ENCODE results near the gene ATG9B.

ATG9B gene

DNA sequence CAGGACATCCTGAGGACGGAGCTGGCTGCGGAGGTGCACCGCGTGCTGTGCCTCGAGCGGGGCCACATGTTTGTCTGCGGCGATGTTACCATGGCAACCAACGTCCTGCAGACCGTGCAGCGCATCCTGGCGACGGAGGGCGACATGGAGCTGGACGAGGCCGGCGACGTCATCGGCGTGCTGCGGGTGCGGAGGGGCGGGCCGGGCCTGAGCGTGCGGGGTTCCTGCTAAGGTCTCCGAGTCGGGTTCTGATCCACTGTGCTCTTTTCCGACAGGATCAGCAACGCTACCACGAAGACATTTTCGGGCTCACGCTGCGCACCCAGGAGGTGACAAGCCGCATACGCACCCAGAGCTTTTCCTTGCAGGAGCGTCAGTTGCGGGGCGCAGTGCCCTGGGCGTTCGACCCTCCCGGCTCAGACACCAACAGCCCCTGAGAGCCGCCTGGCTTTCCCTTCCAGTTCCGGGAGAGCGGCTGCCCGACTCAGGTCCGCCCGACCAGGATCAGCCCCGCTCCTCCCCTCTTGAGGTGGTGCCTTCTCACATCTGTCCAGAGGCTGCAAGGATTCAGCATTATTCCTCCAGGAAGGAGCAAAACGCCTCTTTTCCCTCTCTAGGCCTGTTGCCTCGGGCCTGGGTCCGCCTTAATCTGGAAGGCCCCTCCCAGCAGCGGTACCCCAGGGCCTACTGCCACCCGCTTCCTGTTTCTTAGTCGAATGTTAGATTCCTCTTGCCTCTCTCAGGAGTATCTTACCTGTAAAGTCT lies 10.4 kb downstream of the ATG9B start:
- TF ChIP-seq, protein P1, sequence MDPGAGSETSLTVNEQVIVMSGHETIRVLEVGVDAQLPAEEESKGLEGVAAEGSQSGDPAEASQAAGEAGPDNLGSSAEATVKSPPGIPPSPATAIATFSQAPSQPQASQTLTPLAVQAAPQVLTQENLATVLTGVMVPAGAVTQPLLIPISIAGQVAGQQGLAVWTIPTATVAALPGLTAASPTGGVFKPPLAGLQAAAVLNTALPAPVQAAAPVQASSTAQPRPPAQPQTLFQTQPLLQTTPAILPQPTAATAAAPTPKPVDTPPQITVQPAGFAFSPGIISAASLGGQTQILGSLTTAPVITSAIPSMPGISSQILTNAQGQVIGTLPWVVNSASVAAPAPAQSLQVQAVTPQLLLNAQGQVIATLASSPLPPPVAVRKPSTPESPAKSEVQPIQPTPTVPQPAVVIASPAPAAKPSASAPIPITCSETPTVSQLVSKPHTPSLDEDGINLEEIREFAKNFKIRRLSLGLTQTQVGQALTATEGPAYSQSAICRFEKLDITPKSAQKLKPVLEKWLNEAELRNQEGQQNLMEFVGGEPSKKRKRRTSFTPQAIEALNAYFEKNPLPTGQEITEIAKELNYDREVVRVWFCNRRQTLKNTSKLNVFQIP (CRISPR knock-in tag; IDR thresholded peaks at IDR 0.05; ENCODE audit: borderline replicate concordance, low read depth), result no peak
- TF ChIP-seq GLIS3 (CRISPR knock-in tag; IDR thresholded peaks at IDR 0.05), result no peak
- no peak for TF ChIP-seq ARNTL (CRISPR knock-in tag; IDR thresholded peaks at IDR 0.05; ENCODE audit: borderline replicate concordance, low read depth)
- TF ChIP-seq ZNF70 (CRISPR knock-in tag; IDR thresholded peaks at IDR 0.05), result peak; percentile 47; the same call in 1 of the 2 replicates
- TF ChIP-seq SNAI2 (CRISPR knock-in tag; IDR thresholded peaks at IDR 0.05), result no peak
- ATAC-seq, result peak; percentile 51

DNA sequence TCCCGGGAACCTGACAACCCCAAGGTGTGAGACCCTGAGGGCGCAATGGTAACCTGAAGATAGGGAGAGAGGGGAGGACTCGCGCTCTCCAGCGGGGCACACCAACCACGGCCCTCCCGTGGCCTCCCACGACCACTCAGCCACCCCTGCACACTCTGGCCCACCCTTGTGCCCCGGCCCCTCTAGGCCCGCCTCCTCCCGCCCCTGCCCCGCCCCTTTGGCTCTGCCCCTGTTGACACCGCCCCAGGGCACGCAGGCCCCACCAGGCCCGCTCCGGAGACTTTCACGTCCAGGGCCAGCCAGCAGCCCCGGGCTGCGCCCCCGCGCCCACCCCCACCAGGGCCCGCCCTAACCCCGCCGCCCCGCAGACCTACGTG lies 10.9 kb downstream of the ATG9B start:
- ATAC-seq, result peak; percentile 50
- no peak for TF ChIP-seq ZFP3 (CRISPR knock-in tag; IDR thresholded peaks at IDR 0.05)
- no peak for TF ChIP-seq ZNF70 (CRISPR knock-in tag; IDR thresholded peaks at IDR 0.05)
- no peak for TF ChIP-seq TOX (CRISPR knock-in tag; IDR thresholded peaks at IDR 0.05; ENCODE audit: borderline replicate concordance)
- TF ChIP-seq, protein P2, sequence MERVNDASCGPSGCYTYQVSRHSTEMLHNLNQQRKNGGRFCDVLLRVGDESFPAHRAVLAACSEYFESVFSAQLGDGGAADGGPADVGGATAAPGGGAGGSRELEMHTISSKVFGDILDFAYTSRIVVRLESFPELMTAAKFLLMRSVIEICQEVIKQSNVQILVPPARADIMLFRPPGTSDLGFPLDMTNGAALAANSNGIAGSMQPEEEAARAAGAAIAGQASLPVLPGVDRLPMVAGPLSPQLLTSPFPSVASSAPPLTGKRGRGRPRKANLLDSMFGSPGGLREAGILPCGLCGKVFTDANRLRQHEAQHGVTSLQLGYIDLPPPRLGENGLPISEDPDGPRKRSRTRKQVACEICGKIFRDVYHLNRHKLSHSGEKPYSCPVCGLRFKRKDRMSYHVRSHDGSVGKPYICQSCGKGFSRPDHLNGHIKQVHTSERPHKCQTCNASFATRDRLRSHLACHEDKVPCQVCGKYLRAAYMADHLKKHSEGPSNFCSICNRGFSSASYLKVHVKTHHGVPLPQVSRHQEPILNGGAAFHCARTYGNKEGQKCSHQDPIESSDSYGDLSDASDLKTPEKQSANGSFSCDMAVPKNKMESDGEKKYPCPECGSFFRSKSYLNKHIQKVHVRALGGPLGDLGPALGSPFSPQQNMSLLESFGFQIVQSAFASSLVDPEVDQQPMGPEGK (CRISPR knock-in tag; IDR thresholded peaks at IDR 0.05; ENCODE audit: borderline replicate concordance), result no peak
- no peak for TF ChIP-seq ZNF565 (CRISPR knock-in tag; conservative IDR thresholded peaks at IDR 0.05; ENCODE audit: low read depth)
- no peak for TF ChIP-seq ZFP30 (CRISPR knock-in tag; IDR thresholded peaks at IDR 0.05)
- TF ChIP-seq ZC3H10 (CRISPR knock-in tag; IDR thresholded peaks at IDR 0.05), result no peak
- TF ChIP-seq, protein P3, sequence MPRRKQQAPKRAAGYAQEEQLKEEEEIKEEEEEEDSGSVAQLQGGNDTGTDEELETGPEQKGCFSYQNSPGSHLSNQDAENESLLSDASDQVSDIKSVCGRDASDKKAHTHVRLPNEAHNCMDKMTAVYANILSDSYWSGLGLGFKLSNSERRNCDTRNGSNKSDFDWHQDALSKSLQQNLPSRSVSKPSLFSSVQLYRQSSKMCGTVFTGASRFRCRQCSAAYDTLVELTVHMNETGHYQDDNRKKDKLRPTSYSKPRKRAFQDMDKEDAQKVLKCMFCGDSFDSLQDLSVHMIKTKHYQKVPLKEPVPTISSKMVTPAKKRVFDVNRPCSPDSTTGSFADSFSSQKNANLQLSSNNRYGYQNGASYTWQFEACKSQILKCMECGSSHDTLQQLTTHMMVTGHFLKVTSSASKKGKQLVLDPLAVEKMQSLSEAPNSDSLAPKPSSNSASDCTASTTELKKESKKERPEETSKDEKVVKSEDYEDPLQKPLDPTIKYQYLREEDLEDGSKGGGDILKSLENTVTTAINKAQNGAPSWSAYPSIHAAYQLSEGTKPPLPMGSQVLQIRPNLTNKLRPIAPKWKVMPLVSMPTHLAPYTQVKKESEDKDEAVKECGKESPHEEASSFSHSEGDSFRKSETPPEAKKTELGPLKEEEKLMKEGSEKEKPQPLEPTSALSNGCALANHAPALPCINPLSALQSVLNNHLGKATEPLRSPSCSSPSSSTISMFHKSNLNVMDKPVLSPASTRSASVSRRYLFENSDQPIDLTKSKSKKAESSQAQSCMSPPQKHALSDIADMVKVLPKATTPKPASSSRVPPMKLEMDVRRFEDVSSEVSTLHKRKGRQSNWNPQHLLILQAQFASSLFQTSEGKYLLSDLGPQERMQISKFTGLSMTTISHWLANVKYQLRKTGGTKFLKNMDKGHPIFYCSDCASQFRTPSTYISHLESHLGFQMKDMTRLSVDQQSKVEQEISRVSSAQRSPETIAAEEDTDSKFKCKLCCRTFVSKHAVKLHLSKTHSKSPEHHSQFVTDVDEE (CRISPR knock-in tag; IDR thresholded peaks at IDR 0.05), result no peak
- no peak for TF ChIP-seq GLIS3 (CRISPR knock-in tag; IDR thresholded peaks at IDR 0.05)
- TF ChIP-seq TCF4 (CRISPR knock-in tag; IDR thresholded peaks at IDR 0.05; ENCODE audit: borderline replicate concordance), result no peak
- no peak for TF ChIP-seq RARB (CRISPR knock-in tag; IDR thresholded peaks at IDR 0.05)

DNA sequence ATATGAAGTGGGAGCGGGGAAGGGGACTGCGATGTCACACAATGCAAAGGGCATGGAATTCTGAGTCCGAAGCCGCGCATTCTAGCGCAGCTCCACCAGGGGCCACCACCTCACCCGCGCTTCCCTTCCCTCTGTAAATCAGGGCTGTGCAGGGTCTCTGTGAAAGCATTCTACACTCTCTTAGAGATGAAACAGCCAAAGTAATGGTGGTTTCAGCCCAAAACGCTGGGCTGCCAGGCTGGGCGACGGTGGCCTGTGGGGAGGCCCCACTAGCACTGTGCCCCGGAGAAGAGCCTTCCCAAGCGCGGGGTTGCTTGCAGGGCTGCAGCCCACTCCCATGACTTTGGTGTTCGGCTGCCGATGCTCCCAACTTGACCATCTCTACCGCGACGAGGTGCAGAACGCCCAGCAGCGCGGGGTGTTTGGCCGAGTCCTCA lies 11.4 kb downstream of the ATG9B start:
- peak; percentile 90 for ATAC-seq
- TF ChIP-seq, protein P3 (CRISPR knock-in tag; IDR thresholded peaks at IDR 0.05), result 0 out of 2 replicates have a peak, but pooled peaks have one; percentile 33
- TF ChIP-seq, protein P1 (CRISPR knock-in tag; IDR thresholded peaks at IDR 0.05; ENCODE audit: borderline replicate concordance, low read depth), result no peak
- TF ChIP-seq ZNF8 (CRISPR knock-in tag; IDR thresholded peaks at IDR 0.05), result no peak

All from SK-N-SH treated with all-trans-retinoic acid at 6 μM for 48 hours (cell line).